Stimulated activated CD4-positive, alpha-beta T cell treated with anti-CD3 and anti-CD28 coated beads, Interleukin-2, amount 100 ng/mL, for 48 hours (primary cell): ENCODE measurements around the gene SEPTIN1.

Source experiments
- DNase-seq, 2 donors: peaks; one replicate each; pipeline ENCODE4 v3.0.0-alpha.2; 2020

The SEPTIN1 gene

DNA sequence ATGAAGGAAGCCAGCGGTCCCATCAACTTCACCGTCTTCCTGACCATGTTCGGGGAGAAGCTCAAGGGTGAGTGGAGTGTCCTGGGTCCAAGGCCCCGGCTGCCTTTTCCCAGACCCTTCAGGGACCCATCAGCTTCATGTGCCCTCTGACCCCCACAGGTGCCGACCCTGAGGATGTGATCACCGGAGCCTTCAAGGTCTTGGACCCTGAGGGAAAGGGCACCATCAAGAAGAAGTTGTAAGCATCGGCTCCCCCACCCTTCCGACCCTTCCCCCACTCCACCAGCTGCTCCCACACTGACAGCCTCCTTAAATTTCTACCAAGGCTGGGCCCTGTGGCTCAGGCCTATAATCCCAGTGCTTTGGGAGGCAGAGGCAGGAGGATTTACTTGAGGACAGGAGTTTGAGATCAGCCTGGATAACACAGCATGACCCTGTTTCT is 5.9 kb downstream of the SEPTIN1 start:
- DNase-seq: no peak

DNA sequence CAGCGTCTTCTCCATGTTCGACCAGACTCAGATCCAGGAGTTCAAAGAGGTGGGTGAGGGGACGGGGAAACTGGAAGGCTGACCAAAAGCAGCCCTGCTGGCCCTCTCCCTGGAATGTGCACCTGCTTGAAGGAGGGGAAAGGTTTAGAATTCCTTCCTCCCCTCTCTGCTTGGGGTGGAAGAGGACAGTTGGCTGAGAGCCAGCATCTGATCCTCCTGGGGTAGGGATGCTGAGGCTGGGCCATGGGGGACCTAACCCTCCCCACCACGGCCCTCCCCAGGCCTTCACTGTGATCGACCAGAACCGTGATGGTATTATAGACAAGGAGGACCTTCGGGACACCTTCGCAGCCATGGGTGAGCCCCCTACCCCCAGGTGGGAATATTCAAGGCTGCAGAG is 6.5 kb downstream of the SEPTIN1 start:
- no peak for DNase-seq

DNA sequence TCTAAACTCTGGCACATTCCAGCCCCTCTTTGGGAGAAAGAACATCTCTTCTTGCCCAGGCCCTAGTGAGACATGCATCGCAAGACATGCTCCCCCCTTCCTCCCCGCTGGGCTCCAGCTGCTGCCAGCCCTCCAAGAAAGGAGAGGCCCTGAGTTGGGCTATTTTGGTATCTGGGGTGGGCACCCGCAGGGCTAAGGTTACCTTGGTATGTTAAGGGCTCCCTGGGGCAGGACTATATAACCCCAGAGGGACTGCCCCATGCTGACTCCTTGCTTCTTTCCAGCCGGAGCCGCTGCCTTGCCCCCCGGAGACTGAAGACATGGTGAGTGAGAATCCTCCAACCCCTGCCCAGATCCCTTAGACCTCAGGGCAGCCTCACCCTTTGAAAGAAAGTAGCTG is 7.8 kb downstream of the SEPTIN1 start, which contains the start of gene MYL11:
TSS of gene MYL11 (plus strand) at position 265 of the 400 bp plus-strand sequence. CDS start at position 321, 56 bp downstream.
- DNase-seq: no peak

DNA sequence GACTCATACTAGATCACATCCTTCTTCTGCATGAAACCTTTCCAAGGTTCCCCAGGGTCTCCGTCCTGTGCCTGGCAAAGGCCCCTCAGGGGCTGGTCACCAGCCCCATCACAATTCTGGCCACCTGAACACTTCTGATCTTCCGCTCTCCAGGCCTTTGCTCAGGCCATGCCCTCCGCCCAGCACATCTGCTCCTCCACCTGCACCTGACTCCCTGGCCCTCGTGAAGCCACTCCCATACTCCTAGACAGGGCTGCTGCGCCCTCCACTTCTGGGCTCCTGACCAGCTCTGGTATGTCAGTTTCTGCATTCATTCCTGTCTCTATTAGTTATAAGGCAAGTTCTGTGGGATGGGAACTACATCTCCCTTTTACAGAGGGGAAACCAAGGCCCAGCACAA is 9.6 kb downstream of the SEPTIN1 start:
- DNase-seq: no peak

DNA sequence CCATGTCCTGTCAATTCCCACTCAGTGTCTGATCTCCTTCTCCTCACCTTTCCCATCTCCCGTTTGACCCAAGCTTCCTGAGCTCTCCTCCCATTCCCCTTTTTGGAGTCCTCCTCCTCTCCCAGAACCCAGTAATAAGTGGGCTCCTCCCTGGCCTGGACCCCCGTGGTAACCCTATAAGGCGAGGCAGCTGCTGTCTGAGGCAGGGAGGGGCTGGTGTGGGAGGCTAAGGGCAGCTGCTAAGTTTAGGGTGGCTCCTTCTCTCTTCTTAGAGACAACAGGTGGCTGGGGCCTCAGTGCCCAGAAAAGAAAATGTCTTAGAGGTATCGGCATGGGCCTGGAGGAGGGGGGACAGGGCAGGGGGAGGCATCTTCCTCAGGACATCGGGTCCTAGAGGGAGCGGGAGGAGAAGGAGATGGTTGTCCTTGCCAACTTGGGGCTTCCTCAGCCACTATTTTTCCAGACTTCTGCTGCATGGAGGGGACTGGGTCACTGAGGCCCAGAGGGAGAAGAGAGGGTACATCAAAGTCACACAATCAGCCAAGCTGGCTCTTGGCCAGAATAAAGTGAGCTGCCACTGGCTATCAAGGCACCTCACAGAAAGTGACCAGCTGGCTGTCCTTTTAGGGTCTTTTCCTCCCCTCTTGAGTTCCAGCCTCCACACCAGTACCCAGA is 10.2 kb downstream of the SEPTIN1 start:
- DNase-seq: no peak

DNA sequence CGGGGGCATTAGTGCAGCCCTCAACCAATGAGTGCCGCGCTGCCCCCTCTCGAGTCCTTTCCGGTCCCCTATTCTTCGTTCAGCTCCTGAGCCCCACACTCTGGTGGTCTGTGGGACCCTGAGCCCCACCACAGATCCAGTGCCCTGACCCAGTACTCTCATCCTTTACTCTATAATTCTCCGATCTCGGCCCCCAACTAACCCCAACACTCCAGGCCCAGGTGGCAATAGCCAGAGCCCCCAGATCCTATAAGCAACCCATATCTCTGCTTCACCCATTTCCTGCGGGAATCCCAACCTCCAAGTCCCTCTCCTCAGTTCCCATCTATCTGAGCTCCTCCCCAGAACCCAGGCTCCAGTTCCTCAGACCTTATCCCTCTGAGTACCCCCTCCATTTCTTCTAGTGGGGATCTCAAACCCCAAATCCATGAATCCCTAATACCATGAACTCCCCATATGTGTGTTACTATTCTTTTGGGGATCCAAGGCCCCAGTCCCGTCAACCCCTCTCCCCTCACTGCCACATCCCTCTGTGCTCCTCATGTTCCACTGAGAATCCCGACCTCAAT is 11.0 kb downstream of the SEPTIN1 start:
- no peak for DNase-seq

DNA sequence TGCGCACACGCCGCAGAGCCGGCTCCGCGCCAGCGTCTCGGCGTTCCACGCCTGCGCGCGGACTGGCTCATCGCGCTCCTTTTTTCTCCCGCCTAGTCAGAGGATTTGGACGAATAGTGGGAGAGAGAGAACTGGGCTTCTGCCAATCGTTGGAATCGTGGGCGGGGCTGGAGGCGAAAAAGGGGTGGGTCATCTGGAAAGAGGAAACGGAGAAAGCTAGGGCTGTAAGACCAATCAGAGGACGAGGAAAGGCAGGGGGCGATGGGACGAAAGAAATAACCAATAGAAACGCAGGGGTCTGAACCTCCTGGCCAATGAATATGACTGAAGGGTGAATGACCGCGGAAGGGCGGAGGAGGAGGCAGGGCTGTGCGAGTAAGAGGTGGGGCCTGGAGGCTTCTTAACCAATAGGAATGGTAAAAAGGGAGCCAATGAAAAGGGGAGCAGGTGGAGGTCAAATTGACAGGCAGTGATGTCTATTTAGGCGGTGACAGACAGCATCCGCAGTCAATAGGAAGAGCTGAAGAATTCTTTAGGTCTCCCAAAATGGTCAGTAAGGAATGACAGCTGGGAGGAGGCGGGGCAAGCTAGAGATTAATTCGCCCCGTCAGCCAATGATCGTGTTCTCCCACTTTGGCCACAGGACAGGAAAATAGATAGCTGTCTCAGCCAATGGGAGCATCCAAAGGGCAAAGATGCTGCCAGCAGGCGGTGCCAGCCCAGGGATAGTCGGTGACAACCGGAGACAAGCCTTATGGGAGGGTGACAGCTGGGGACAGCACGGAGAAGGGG is 11.7 kb downstream of the SEPTIN1 start, which contains the start of gene TBC1D10B:
TSS of gene TBC1D10B (minus strand) at position 39 of the 792 bp plus-strand sequence. CDS start 311 bp downstream, outside the sequence.
- DNase-seq: peak; percentile 96 to 97

DNA sequence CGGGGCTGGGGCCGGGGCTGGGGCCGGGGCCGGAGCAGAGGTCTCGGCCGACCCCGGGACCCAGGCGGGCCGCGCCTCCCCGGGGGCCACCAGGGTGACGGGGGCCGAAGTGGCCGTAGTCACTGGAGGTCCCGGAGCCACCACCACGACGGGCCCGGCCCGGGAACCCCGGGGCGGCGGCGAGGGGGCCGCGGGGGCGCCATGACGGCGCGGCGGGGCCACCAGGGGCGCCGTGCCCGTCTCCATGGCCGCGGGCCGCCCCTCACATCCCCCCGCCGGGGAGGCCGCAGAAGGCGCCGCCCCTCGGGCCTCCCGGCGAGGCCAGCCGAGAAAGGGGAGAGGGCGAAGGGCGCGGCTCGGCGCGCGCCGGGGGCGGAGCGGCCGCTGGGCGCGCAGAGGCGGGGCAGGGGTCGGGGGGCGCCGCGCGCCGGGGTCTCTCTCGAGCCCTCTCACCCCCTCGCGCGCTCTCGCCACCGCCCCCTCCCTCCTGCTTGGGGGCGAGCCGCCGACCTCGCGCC is 12.4 kb downstream of the SEPTIN1 start:
- no peak for DNase-seq

DNA sequence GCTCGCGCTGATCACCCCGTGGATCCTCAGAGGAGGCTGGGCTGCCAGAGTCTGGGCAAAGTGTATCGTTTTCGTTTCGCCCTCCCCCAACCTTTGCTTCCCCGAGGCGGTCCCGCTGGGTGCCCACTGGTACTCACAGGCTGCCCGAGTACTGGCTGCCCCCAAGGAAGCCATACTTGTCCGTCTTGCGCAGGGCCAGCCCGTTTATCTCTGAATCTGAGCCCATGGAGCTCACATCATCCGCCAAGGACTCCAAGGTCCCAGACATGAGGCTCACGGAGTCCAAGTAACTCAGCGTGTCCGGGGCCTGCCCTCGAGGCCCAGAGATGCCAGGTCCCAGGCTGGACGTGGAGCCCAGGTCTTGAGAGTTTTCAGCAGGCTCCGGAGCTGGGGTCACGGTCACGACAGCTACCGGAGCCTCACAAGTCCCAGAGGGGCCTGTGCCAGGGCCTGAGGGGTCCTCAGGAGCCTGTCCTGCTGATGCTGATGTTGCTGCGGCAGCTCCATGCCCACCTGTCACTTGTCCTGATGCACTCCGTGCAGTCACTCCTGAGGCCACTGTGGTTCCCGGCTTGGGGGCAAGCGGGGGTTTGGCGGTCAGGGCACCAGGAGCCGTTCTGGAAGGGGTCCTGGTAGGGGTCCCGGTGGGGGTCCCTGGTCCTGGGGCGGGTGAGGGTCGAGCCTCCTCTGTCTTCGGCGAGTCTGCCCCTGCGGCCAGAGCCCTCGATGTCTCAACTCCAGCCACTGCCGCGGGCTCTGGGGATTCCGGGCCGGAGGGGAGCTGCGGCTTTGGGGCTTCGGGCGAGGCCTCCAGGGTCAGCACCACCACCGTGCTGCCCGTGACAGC is 13.0 kb downstream of the SEPTIN1 start:
- DNase-seq: no peak

DNA sequence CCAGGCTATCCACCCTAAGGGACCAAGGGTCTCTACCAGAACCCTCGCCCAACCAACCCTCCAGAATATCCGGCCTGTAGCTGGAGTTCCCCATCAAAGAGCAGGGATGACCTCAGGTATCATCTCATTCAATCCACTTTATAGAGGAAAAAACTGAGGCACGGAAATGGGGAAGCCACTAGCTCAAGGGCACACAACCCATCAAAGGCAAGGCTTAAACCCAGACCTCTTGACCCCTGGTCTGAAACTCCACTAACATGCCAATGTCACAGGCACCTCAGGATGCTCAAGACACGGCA is 13.6 kb downstream of the SEPTIN1 start:
- DNase-seq: no peak

DNA sequence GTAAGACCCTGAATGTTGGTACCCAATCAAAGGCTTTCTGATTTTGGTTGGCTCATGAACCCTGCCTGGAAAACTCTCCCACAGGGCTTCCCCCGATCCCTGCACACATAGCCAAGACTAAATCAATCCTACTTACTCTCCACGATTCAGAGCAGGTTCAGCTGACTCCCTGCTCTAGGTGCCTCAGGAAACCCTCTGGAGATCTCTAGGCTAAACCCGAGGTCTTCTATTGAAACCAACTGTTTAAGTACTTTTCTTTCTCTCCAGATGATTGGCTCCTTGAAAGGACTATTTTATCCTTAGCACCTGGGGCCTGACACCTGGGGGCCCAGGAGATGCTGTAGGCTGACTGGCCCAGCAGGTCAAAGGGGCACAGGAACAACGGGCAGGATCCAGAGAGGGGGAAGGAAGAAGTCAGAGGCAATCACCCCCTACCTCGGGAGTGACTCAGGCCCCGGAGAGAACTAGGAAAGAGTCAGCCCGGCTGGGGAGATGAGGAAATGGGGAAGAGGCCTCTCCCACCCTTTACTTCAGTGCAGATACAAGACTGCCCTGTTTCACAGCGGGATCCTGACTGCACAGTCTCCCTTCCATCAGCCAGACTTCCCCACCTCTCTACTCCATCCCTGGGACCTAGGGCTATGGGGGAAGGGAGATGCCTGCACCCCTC is 14.1 kb downstream of the SEPTIN1 start:
- no peak for DNase-seq

DNA sequence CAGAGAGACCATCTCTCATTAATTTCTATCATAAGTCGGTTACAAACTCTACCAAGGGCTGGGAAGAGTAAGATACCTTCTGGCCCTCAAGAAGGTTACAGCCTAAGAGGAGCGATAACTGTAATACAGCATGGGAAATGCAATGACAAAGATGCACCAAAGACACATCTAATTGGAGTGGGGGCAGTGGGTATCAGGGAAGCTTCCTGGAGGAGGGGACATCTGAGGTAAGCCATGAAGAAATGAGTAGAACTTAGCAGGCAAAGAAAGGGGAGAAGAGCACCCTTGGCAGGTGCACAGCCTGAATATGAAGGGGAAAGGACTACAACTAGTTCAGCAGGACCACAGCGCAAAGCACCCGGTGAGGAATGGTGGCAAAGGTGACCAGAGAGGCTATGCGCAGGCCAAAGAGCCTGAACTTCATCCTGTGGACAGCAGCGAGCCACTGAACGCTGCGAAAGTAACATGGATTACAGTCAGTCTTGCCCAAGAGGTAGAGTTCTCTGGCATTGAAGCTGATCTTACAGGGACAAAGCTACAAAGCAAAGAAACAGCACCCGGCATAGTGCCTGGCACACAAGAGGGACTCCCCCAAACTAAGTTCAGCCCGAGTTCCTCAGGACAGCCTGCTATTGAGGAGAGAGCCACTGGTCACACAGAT is 14.9 kb downstream of the SEPTIN1 start:
- no peak for DNase-seq

DNA sequence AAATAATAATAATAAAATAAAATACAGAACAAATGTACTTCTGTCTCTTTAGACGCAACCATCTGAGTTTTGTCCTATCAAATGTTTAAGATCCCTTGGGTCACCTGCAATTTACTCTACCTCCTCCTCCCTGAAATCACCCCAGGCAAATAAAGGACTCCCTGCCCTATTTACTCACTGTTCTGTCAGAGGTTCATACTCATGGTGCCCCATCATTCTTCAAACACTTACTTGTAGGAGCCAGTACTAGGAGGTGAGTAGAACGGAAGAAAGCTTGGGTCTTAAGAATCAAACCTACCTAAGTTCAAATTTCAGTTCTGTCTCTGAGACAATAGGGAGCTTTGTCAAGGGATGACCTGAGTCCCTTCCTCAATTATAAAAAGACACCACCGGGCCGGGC is 15.8 kb downstream of the SEPTIN1 start:
- no peak for DNase-seq

DNA sequence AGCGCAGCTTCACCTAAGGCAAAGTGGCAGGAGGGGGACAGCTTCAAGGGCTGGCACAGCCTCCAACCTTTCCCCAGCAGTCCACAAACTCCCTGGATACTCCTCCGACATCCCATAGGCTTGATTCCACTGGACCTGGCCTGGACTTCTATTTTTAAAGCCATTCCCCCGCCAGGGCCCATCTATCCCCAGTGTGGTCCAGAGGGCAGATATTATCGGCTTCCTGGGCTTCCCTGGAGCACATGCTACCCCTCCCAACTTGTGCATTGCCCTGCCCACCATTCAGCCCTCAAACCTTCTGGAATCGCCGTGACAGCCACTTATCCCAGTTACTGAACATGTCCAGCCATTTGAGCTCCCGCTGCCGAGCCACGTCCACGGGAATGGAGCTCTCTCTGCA is 17.2 kb downstream of the SEPTIN1 start:
- no peak for DNase-seq

DNA sequence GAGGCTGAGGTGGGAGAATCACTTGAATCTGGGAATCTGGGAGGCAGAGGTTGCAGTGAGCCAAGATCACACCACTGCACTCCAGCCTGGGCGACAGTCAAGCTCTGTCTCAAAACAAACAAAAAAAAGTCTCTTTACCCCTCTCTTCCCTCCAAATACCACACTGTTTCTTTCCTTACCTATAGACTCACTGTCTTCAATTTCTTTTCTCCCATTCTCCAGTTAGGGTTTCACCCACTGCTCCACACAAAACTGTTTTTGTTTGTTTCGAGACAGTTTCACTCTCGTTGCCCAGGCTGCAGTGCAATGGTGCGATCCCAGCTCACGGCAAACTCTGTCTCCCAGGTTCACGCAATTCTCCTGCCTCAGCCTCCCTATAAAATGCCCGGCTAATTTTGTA is 21.2 kb downstream of the SEPTIN1 start:
- no peak for DNase-seq

DNA sequence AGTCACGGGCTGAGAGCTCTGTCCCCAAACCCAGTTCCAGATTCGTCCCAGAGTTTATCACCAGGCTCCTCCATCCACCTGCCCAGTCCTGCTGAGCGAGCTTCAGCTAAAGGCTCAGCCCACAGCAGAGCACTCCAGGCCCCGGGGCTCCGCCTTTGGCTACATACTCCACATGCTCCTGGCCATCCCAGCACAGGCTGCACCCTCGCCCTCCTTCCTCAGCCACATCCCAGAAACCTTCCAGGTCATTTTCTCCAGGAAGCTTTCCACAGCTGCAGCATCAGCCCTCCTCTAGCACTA is 22.5 kb downstream of the SEPTIN1 start:
- no peak for DNase-seq

DNA sequence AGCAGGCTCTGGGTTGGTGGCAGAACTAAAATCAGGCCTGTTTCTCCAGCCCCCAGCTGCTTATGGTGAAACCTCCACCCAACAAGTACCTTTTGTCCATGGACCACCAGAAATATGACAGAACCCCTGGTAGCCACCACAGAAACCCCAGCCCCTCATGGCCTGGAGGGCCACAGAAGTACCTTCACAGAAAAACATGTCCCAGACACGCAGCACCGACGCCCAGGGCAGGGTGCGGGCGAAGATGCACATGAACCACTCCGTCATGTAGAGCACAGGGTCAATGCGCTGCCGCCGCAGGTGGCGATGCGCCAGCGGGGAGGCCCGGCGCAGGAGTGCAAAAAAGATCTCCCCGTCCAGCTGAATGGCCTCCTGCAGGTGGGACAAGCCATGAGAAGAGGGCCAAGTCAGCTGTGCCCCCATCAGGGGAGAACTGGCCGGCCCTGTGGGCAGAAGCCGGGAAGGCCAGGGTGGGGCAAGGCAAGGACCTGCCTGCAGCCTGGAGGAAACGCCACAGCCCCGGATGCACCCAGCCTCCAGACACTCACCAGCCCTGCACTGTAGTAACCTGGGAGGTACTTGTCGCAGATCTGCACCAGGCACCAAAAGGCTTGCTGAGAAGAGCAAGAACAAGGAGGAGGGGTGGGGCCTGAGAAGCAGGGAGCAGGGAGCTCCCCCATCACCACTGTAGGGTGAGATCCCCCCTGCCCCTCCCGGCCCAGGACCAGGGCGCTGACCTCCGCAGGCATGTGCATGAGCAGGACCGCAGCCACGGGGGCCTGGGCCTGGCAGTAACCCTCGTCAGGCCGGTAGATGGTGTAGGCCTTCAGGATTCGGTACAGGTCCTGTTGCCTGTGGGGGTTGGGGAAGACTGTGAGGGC is 23.1 kb downstream of the SEPTIN1 start:
- DNase-seq: no peak

DNA sequence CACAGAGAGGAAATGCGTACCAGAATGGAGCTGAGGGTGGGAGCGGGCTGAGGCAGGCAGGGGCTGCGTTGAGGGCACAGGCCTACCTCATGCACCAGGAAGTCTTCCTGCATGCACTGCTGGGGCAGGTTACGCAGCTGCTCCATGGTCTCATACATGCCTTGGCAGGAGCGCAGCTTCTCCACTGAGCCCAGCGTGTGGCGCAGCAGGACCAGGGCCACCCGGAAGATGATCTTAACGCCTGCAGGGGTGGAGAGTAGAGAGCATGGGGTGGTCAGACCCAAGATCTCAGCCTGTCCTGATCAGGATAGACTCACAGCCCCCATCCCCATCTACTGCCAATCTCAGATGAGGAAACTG is 23.8 kb downstream of the SEPTIN1 start:
- DNase-seq: no peak

DNA sequence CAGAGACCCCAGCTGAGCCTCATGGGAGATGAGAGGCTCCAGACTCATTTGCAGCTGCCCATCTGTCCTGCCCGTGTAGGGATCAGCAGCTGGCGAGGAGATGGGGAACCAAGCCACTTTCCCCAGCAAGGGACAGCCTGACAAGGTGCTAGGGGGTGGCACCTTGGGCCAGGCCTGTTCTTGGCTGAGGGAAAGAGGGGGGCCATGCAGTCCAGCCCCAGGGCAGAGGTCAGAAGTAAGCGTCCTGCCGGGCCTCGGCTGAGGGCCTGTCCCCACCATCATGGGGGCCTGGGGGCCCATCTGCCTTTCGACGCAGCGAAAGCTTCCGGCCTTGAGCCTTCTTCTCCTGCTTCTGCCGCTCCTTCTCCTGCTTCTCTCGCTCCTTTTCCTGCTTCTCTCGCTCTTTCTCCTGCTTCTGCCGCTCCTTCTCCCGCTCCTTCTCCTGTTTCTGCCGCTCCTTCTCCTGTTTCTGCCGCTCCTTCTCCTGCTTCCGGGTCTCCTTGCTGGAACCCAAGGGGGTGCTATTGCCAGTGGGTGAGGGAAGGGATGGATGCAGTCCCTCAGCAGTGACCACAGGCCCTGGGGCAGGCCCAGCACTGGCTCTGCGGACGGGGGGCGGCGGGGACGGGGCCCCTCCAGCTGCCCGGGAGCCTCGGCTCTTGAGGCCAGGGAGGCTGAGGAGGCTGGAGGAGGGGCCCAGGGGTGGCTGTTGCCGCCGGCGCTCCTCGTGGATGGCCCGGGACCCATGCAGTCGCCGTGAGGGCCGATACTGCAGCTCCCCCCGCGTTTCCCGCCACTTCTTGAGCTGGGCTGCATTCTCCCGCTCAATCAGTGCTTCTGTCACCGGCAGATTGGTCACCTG is 24.4 kb downstream of the SEPTIN1 start:
- no peak for DNase-seq
